SK-N-SH treated with all-trans-retinoic acid at 6 μM for 48 hours (cell line): ENCODE measurements around the gene AP3S2.

ENCODE experiments used
- ATAC-seq: fragments of 200-7000 bp; cut with Tn5 transposase; 3 replicates; pipeline ENCODE4 v1.9.1; 2020; ENCODE audit warnings: mild to moderate bottlenecking, moderate library complexity
- ARNTL ChIP-seq: fragments of 450-650 bp; formaldehyde crosslinking; IDR thresholded peaks from 2 replicates; pipeline ENCODE4 v1.5.0; 2020; ENCODE audit warnings: low read depth, mild to moderate bottlenecking, moderate library complexity, borderline replicate concordance
- CSDC2 ChIP-seq: fragments of 250-450 bp; sonication (Bioruptor Pico); IDR thresholded peaks from 2 replicates; pipeline ENCODE4 v1.5.0; 2020; ENCODE audit warnings: mild to moderate bottlenecking, moderate library complexity
- ESRRG ChIP-seq: fragments of 250-450 bp; sonication (Bioruptor Pico); IDR thresholded peaks from 2 replicates; pipeline ENCODE4 v1.6.1; 2021; ENCODE audit warnings: mild to moderate bottlenecking
- GLIS3 ChIP-seq: fragments of 250-450 bp; sonication (Bioruptor Pico); IDR thresholded peaks from 2 replicates; pipeline ENCODE4 v1.5.0; 2020; ENCODE audit warnings: mild to moderate bottlenecking, moderate library complexity
- ISL1 ChIP-seq: fragments of 250-450 bp; sonication (Bioruptor Pico); IDR thresholded peaks from 2 replicates; pipeline ENCODE4 v2.1.2; 2022; ENCODE audit warnings: mild to moderate bottlenecking, moderate library complexity
- OSR1 ChIP-seq: fragments of 250-450 bp; sonication (Bioruptor Pico); IDR thresholded peaks from 2 replicates; pipeline ENCODE4 v1.8.0; 2022; ENCODE audit warnings: moderate library complexity, mild to moderate bottlenecking, inconsistent platforms
- PPARA ChIP-seq: fragments of 250-450 bp; sonication (Bioruptor Pico); IDR thresholded peaks from 2 replicates; pipeline ENCODE4 v1.5.0; 2020; ENCODE audit warnings: mild to moderate bottlenecking, borderline replicate concordance
- RARB ChIP-seq: fragments of 250-450 bp; sonication (Bioruptor Pico); IDR thresholded peaks from 2 replicates; pipeline ENCODE4 v1.8.0; 2021; ENCODE audit warnings: mild to moderate bottlenecking, moderate library complexity
- SNAI2 ChIP-seq: fragments of 250-450 bp; sonication (Bioruptor Pico); IDR thresholded peaks from 2 replicates; pipeline ENCODE4 v1.5.0; 2020; ENCODE audit warnings: mild to moderate bottlenecking, moderate library complexity
- TOX ChIP-seq: fragments of 250-450 bp; sonication (Bioruptor Pico); IDR thresholded peaks from 2 replicates; pipeline ENCODE4 v1.8.0; 2021; ENCODE audit warnings: mild to moderate bottlenecking, moderate library complexity, borderline replicate concordance
- ZC3H10 ChIP-seq: fragments of 250-450 bp; sonication (Bioruptor Pico); IDR thresholded peaks from 2 replicates; pipeline ENCODE4 v1.5.1; 2021; ENCODE audit warnings: mild to moderate bottlenecking, moderate library complexity
- ZFP3 ChIP-seq: fragments of 250-450 bp; sonication (Bioruptor Pico); IDR thresholded peaks from 2 replicates; pipeline ENCODE4 v1.5.0; 2020; ENCODE audit warnings: mild to moderate bottlenecking, moderate library complexity
- ZFP30 ChIP-seq: fragments of 450-650 bp; formaldehyde crosslinking; IDR thresholded peaks from 2 replicates; pipeline ENCODE4 v1.5.0; 2022; ENCODE audit warnings: mild to moderate bottlenecking, moderate library complexity
- ZNF565 ChIP-seq: fragments of 450-650 bp; formaldehyde crosslinking; conservative IDR thresholded peaks from 2 replicates; pipeline ENCODE4 v1.5.0; 2020; ENCODE audit warnings: low read depth, mild to moderate bottlenecking, moderate library complexity
- ZNF70 ChIP-seq: fragments of 450-650 bp; formaldehyde crosslinking; IDR thresholded peaks from 2 replicates; pipeline ENCODE4 v1.5.0; 2020; ENCODE audit warnings: mild to moderate bottlenecking, moderate library complexity
- ZNF8 ChIP-seq: fragments of 450-650 bp; formaldehyde crosslinking; IDR thresholded peaks from 2 replicates; pipeline ENCODE4 v1.5.0; 2020; ENCODE audit warnings: mild to moderate bottlenecking, moderate library complexity
- TF ChIP-seq, protein P1 (sequence below): fragments of 250-450 bp; sonication (Bioruptor Pico); IDR thresholded peaks from 2 replicates; pipeline ENCODE4 v1.5.0; 2020; ENCODE audit warnings: mild to moderate bottlenecking, moderate library complexity
- TF ChIP-seq, protein P2 (sequence below): fragments of 250-450 bp; sonication (Bioruptor Pico); IDR thresholded peaks from 2 replicates; pipeline ENCODE4 v1.5.1; 2020; ENCODE audit warnings: low read depth, mild to moderate bottlenecking, moderate library complexity
- TF ChIP-seq, protein P3 (sequence below): fragments of 250-450 bp; sonication (Bioruptor Pico); IDR thresholded peaks from 2 replicates; pipeline ENCODE4 v1.8.0; 2021; ENCODE audit warnings: low read depth, mild to moderate bottlenecking, moderate library complexity, borderline replicate concordance
- TF ChIP-seq, protein P4 (sequence below): fragments of 250-450 bp; sonication (Bioruptor Pico); IDR thresholded peaks from 2 replicates; pipeline ENCODE4 v1.5.1; 2021; ENCODE audit warnings: mild to moderate bottlenecking, moderate library complexity
- TF ChIP-seq, protein P5 (sequence below): fragments of 250-450 bp; sonication (Bioruptor Pico); IDR thresholded peaks from 2 replicates; pipeline ENCODE4 v1.8.0; 2020; ENCODE audit warnings: mild to moderate bottlenecking, moderate library complexity, borderline replicate concordance

The AP3S2 gene

DNA sequence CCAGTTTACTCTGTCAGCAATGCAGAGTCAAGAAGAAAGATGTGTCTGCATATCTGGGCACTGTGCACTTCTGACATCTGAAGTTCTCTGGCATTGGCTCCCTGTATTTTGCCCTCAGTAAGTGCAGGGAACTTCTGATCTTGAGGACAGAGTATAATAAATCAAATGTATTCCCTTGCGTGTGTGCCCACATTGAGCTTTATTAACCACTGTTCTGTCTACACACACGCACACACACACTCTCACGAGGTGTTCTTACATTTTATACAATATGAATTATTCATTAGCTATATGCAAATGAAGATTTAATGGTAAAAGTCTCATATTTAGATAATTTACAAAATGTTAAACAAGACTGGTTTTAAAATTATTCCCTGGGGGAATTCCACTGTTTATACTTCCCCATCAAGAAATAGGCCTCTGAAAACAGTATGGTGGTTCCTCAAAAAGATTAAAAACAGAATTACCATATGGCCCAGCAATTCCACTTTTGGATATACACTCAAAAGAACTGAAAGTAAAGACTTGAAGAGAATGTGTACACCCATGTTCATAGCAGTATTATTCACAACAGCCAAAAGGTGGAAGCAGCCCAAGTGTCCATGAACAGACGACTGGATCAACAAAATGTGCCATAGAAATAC lies 54.5 kb downstream of the AP3S2 start (continued):
- TF ChIP-seq, protein P1, sequence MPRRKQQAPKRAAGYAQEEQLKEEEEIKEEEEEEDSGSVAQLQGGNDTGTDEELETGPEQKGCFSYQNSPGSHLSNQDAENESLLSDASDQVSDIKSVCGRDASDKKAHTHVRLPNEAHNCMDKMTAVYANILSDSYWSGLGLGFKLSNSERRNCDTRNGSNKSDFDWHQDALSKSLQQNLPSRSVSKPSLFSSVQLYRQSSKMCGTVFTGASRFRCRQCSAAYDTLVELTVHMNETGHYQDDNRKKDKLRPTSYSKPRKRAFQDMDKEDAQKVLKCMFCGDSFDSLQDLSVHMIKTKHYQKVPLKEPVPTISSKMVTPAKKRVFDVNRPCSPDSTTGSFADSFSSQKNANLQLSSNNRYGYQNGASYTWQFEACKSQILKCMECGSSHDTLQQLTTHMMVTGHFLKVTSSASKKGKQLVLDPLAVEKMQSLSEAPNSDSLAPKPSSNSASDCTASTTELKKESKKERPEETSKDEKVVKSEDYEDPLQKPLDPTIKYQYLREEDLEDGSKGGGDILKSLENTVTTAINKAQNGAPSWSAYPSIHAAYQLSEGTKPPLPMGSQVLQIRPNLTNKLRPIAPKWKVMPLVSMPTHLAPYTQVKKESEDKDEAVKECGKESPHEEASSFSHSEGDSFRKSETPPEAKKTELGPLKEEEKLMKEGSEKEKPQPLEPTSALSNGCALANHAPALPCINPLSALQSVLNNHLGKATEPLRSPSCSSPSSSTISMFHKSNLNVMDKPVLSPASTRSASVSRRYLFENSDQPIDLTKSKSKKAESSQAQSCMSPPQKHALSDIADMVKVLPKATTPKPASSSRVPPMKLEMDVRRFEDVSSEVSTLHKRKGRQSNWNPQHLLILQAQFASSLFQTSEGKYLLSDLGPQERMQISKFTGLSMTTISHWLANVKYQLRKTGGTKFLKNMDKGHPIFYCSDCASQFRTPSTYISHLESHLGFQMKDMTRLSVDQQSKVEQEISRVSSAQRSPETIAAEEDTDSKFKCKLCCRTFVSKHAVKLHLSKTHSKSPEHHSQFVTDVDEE (CRISPR knock-in tag): no peak
- TF ChIP-seq GLIS3 (CRISPR knock-in tag) (no peak), ZNF8 (no peak), ZFP30 (CRISPR knock-in tag) (no peak), ZC3H10 (CRISPR knock-in tag) (no peak)
- TF ChIP-seq, protein P2, sequence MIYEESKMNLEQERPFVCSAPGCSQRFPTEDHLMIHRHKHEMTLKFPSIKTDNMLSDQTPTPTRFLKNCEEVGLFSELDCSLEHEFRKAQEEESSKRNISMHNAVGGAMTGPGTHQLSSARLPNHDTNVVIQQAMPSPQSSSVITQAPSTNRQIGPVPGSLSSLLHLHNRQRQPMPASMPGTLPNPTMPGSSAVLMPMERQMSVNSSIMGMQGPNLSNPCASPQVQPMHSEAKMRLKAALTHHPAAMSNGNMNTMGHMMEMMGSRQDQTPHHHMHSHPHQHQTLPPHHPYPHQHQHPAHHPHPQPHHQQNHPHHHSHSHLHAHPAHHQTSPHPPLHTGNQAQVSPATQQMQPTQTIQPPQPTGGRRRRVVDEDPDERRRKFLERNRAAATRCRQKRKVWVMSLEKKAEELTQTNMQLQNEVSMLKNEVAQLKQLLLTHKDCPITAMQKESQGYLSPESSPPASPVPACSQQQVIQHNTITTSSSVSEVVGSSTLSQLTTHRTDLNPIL: no peak

DNA sequence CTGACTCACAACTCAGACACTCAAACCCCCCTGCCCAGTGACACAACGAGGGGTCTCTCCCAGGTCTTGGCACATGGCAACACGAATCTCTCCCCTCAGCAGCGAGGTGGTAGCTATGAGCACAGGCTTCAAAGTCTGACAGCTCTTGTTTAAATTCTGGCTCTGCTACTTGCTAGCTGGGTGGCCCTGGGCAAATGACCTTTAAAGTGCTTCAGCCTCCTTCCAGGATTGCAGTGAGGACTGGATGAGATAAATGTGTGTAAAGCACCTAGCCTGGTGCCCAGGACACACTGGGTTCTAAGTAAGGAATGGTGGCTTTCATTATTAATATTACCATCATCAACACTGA lies 56.0 kb downstream of the AP3S2 start:
- TF ChIP-seq RARB (CRISPR knock-in tag) (no peak), CSDC2 (CRISPR knock-in tag) (no peak)
- TF ChIP-seq, protein P1 (CRISPR knock-in tag): no peak
- no peak for ATAC-seq

DNA sequence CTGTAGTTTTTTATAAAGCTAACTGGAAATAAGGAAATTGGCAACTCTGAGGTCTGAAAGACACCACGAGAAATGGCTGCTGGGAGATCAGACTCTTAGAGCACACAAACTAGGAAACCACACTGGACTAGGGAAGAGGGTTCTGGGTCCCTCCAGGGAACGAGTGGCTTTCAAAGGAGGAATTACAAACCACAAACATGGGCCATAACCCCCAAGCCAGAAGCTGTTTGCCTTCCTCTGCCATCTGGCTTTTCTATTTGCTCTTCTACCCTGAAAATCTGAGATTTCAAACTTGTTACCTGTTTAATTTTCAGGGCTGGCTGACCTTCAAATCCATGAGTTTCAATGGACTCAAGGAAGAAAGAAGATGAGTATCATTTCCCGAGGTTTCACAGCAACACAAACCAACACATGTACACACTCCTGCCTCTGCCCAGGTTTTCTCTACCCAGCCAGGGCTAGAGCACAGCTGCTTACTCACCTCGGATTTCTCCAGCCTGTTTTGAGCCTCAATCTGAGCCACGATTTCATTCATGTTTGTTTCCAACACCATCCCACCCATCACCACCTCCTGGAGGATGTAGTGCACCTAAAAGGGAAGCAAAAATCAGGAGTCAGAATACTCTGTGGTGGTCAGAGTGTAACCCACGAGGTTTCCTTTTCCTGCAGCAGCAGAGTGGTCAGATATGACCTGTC lies 56.5 kb downstream of the AP3S2 start:
- TF ChIP-seq, protein P3, sequence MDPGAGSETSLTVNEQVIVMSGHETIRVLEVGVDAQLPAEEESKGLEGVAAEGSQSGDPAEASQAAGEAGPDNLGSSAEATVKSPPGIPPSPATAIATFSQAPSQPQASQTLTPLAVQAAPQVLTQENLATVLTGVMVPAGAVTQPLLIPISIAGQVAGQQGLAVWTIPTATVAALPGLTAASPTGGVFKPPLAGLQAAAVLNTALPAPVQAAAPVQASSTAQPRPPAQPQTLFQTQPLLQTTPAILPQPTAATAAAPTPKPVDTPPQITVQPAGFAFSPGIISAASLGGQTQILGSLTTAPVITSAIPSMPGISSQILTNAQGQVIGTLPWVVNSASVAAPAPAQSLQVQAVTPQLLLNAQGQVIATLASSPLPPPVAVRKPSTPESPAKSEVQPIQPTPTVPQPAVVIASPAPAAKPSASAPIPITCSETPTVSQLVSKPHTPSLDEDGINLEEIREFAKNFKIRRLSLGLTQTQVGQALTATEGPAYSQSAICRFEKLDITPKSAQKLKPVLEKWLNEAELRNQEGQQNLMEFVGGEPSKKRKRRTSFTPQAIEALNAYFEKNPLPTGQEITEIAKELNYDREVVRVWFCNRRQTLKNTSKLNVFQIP (CRISPR knock-in tag): no peak
- TF ChIP-seq PPARA (CRISPR knock-in tag) (no peak), TOX (CRISPR knock-in tag) (no peak), ZNF70 (no peak), ZNF8 (no peak), ARNTL (no peak), ZFP3 (CRISPR knock-in tag) (no peak), OSR1 (CRISPR knock-in tag) (no peak), CSDC2 (CRISPR knock-in tag) (no peak), SNAI2 (CRISPR knock-in tag) (no peak), ESRRG (CRISPR knock-in tag) (no peak), ISL1 (no peak), ZNF565 (no peak)
- TF ChIP-seq, protein P4, sequence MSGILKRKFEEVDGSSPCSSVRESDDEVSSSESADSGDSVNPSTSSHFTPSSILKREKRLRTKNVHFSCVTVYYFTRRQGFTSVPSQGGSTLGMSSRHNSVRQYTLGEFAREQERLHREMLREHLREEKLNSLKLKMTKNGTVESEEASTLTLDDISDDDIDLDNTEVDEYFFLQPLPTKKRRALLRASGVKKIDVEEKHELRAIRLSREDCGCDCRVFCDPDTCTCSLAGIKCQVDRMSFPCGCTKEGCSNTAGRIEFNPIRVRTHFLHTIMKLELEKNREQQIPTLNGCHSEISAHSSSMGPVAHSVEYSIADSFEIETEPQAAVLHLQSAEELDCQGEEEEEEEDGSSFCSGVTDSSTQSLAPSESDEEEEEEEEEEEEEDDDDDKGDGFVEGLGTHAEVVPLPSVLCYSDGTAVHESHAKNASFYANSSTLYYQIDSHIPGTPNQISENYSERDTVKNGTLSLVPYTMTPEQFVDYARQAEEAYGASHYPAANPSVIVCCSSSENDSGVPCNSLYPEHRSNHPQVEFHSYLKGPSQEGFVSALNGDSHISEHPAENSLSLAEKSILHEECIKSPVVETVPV (CRISPR knock-in tag): no peak
- TF ChIP-seq, protein P5, sequence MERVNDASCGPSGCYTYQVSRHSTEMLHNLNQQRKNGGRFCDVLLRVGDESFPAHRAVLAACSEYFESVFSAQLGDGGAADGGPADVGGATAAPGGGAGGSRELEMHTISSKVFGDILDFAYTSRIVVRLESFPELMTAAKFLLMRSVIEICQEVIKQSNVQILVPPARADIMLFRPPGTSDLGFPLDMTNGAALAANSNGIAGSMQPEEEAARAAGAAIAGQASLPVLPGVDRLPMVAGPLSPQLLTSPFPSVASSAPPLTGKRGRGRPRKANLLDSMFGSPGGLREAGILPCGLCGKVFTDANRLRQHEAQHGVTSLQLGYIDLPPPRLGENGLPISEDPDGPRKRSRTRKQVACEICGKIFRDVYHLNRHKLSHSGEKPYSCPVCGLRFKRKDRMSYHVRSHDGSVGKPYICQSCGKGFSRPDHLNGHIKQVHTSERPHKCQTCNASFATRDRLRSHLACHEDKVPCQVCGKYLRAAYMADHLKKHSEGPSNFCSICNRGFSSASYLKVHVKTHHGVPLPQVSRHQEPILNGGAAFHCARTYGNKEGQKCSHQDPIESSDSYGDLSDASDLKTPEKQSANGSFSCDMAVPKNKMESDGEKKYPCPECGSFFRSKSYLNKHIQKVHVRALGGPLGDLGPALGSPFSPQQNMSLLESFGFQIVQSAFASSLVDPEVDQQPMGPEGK: no peak
- TF ChIP-seq, protein P2: no peak
- peak; percentile 78 for ATAC-seq
